Right lobe of liver (tissue), 6 donors: ENCODE measurements around the gene PRKN. TPM values are rescaled to one million over a fixed set of nuclear protein-coding genes. Genes with fewer than 3 reads are reported as not detected.

Experiments used
- ATAC-seq, 4 donors: fragments of 200-7000 bp; cut with Tn5 transposase; one replicate each; pipeline ENCODE4 v1.9.1; 2020; ENCODE audit warnings: mild to moderate bottlenecking in 4 of 4, moderate library complexity in 4 of 4
- DNase-seq, 3 donors: peaks; one replicate each; pipeline ENCODE4 v3.0.0-alpha.2; 2020
- H3K27ac ChIP-seq, 3 donors: fragments of 200-600 bp; one replicate each; pipeline ENCODE4 v1.8.0; 2022
- H3K27me3 ChIP-seq, 2 donors: fragments of 200-600 bp; one replicate each; pipeline ENCODE4 v1.8.0; 2022
- H3K36me3 ChIP-seq, 4 donors: fragments of 200-600 bp; sonication (generic) in 1 of 4; one replicate each; pipeline versions ENCODE4 v1.5.1 to v1.8.0; 2017 to 2022; ENCODE audit warnings: control low read depth in 1 of 4
- H3K4me1 ChIP-seq, 4 donors: fragments of 200-600 bp; sonication (generic) in 1 of 4; one replicate each; pipeline versions ENCODE4 v1.5.1 to v1.8.0; 2017 to 2022; ENCODE audit warnings: control low read depth in 1 of 4
- H3K4me3 ChIP-seq, 3 donors: fragments of 200-600 bp; one replicate each; pipeline ENCODE4 v1.8.0; 2022
- H3K9me3 ChIP-seq, 4 donors: fragments of 200-600 bp; sonication (generic) in 1 of 4; one replicate each; pipeline versions ENCODE4 v1.5.1 to v1.8.0; 2017 to 2022; ENCODE audit warnings: control low read depth in 1 of 4
- CTCF ChIP-seq, 4 donors: fragments of 200-600 bp in 3 of 4; fragments of 450-650 bp in 1 of 4; IDR thresholded peaks; one replicate each; pipeline versions ENCODE4 v1.5.1 to v1.8.0; 2016 to 2022; ENCODE audit warnings: antibody characterized with exemption in 4 of 4, mild to moderate bottlenecking in 2 of 4
- POLR2A ChIP-seq: fragments of 450-650 bp; IDR thresholded peaks from one replicate; pipeline ENCODE4 v1.6.1; 2017; ENCODE audit warnings: antibody characterized with exemption, mild to moderate bottlenecking
- WGBS: methylation state at CpG from one replicate; pipeline ENCODE4 v1.1.6; 2018; ENCODE audit warnings: low coverage, low lambda C conversion rate; ENCODE audit not compliant: insufficient coverage; ENCODE audit errors: missing lambda C conversion rate; 5-methylcytosine and 5-hydroxymethylcytosine counted together
- intact Hi-C, 2 donors: fragments of 100-400 bp; cut with DNase I; formaldehyde crosslinking; loops; one replicate each; pipeline versions ENCODE4 v1.11.2 to v1.14.1; 2022
- total RNA-seq, 6 experiments: library from RNA; depleted of rRNA in 2 of 6; stranded (reverse); fragments of >200 nt in 2 of 6; fragmentation: NEBNext Ultra II Directional in 3 of 6; extraction: Animal tissue kit (Norgen Biotek cat#: 25700) in 3 of 6; gene quantifications; one replicate each; pipeline versions ENCODE4 v1.1.0 to v1.2.4, GENCODE V29; 2016 to 2023
- donor health status: DM: no; HTN: yes; CAD: no.
- donor health status: DM: no; HTN: no; CAD: no.
- donor health status: DM: no; HTN: no; CAD: no.
- donor health status: DM: no; HTN: yes; CAD: no.
- donor health status: DM: no; HTN: yes; CAD: no.

The PRKN gene
- total RNA-seq, 6 experiments from 2014 or later, result 1.1 to 3.7 (median 2.2) TPM

GRCh38 chr6:161462148-161462547 is 1265.4 kb downstream of the PRKN start:
- intact Hi-C loops, result no loop called here
- no peaks in the 10 kb centered on the region for H3K27me3 ChIP-seq
- ATAC-seq (no peak), DNase-seq (no peak)
- no peaks in the 10 kb centered on the region for H3K9me3 ChIP-seq
- H3K36me3 ChIP-seq, result no peaks in the 10 kb centered on the region
- H3K4me3 ChIP-seq, result no peak overlapping the region
- no peak for TF ChIP-seq CTCF (IDR thresholded peaks at IDR 0.05)
- TF ChIP-seq POLR2A, result no peak
- H3K27ac ChIP-seq, result no peak overlapping the region
- 78% methylated on average over 2 of the region's 2 CpGs for WGBS
- H3K4me1 ChIP-seq, result no peaks in the 10 kb centered on the region

GRCh38 chr6:161459008-161459615 is 1268.5 kb downstream of the PRKN start:
- no peaks in the 10 kb centered on the region for H3K4me1 ChIP-seq
- H3K4me3 ChIP-seq, result no peak overlapping the region
- WGBS, result 57% methylated on average over 1 of the region's 1 CpG
- no peaks in the 10 kb centered on the region for H3K36me3 ChIP-seq
- TF ChIP-seq CTCF (IDR thresholded peaks at IDR 0.05) (no peak), POLR2A (no peak)
- intact Hi-C loops, result no loop called here
- no peaks in the 10 kb centered on the region for H3K9me3 ChIP-seq
- H3K27me3 ChIP-seq, result no peaks in the 10 kb centered on the region
- H3K27ac ChIP-seq, result no peak overlapping the region
- DNase-seq, result no peak
- no peak for ATAC-seq

- TF ChIP-seq POLR2A, result no peak
- no peak for TF ChIP-seq CTCF (IDR thresholded peaks at IDR 0.05)
- DNase-seq, result no peak
- WGBS, result 57% methylated on average over 12 of the region's 12 CpGs
- intact Hi-C loops, result no loop called here
- Histone ChIP-seq H3K4me1 (no peaks in the 10 kb centered on the region), H3K9me3 (no peaks in the 10 kb centered on the region), H3K27me3 (no peaks in the 10 kb centered on the region), H3K4me3 (no peak overlapping the region), H3K36me3 (no peaks in the 10 kb centered on the region), H3K27ac (no peak overlapping the region)
- ATAC-seq, result no peak
These were observed 1269.2 kb downstream of the PRKN start for GRCh38 chr6:161458201-161458951.

- no peak for TF ChIP-seq CTCF (IDR thresholded peaks at IDR 0.05)
- no peak for TF ChIP-seq POLR2A
- H3K36me3 ChIP-seq, result no peaks in the 10 kb centered on the region
- no peaks in the 10 kb centered on the region for H3K9me3 ChIP-seq
- ATAC-seq (no peak), DNase-seq (no peak)
- H3K4me3 ChIP-seq, result no peak overlapping the region
- no peaks in the 10 kb centered on the region for H3K4me1 ChIP-seq
- no peak overlapping the region for H3K27ac ChIP-seq
- 96% methylated on average over 5 of the region's 5 CpGs for WGBS
- intact Hi-C loops, result no loop called here
- no peaks in the 10 kb centered on the region for H3K27me3 ChIP-seq
These were observed 1271.7 kb downstream of the PRKN start for GRCh38 chr6:161455848-161456247.
